GM23338 (cell line): ENCODE data around the gene CELA2B. TPM values are rescaled to one million over a fixed set of nuclear protein-coding genes. Genes with fewer than 3 reads are reported as not detected.

ENCODE experiments used
- ATAC-seq: fragments of 200-7000 bp; cut with Tn5 transposase; 3 replicates; pipeline ENCODE4 v1.9.1; 2020
- DNase-seq: peaks from one replicate; pipeline ENCODE4 v3.0.0-alpha.2; 2015; ENCODE audit warnings: low spot score
- H2AFZ ChIP-seq: fragments of 200-600 bp; sonication (generic); 2 replicates; pipeline ENCODE4 v1.8.0; 2016; ENCODE audit warnings: antibody characterized with exemption, mild to moderate bottlenecking, moderate library complexity
- H3F3A ChIP-seq: fragments of 200-600 bp; sonication (generic); replicated peaks from 2 replicates; pipeline ENCODE4 v1.8.0; 2017; ENCODE audit warnings: antibody characterized with exemption, mixed run types, low read depth
- H3K27ac ChIP-seq: fragments of 200-600 bp; sonication (generic); 2 replicates; pipeline ENCODE4 v1.6.1; 2016; ENCODE audit warnings: low read depth
- H3K27me3 ChIP-seq: fragments of 200-600 bp; sonication (generic); 2 replicates; pipeline ENCODE4 v1.8.0; 2016; ENCODE audit warnings: mild to moderate bottlenecking, mixed run types, moderate library complexity; ENCODE audit not compliant: insufficient read depth
- H3K36me3 ChIP-seq: fragments of 200-600 bp; sonication (generic); 2 replicates; pipeline ENCODE4 v1.8.0; 2016; ENCODE audit warnings: mild to moderate bottlenecking; ENCODE audit not compliant: insufficient read depth
- H3K4me1 ChIP-seq: fragments of 200-600 bp; sonication (generic); 2 replicates; pipeline ENCODE4 v1.8.0; 2016; ENCODE audit warnings: mild to moderate bottlenecking, moderate library complexity; ENCODE audit not compliant: insufficient read depth
- H3K4me2 ChIP-seq: fragments of 200-600 bp; sonication (generic); 2 replicates; pipeline ENCODE4 v1.7.1; 2017; ENCODE audit warnings: mixed run types
- H3K4me3 ChIP-seq: fragments of 200-600 bp; sonication (generic); 2 replicates; pipeline ENCODE4 v1.6.1; 2016; ENCODE audit warnings: mixed run types
- H3K79me2 ChIP-seq: fragments of 200-600 bp; sonication (generic); replicated peaks from 2 replicates; pipeline ENCODE4 v1.8.0; 2017; ENCODE audit warnings: mild to moderate bottlenecking; ENCODE audit not compliant: insufficient read depth
- H3K9me2 ChIP-seq: fragments of 200-600 bp; sonication (generic); 2 replicates; pipeline ENCODE4 v1.8.0; 2017; ENCODE audit not compliant: insufficient read depth
- H4K20me1 ChIP-seq: fragments of 200-600 bp; sonication (generic); replicated peaks from 2 replicates; pipeline ENCODE4 v1.8.0; 2017; ENCODE audit warnings: mild to moderate bottlenecking; ENCODE audit not compliant: insufficient read depth
- H3K27ac Mint-ChIP-seq: 2 replicates; pipeline ENCODE4 v1.8.0; 2020; ENCODE audit warnings: inconsistent platforms, mild to moderate bottlenecking, moderate library complexity, mixed read lengths
- H3K27me3 Mint-ChIP-seq: 3 replicates; pipeline ENCODE4 v1.8.0; 2022; ENCODE audit warnings: low read depth, mild to moderate bottlenecking, moderate library complexity, mixed read lengths, inconsistent platforms; ENCODE audit not compliant: insufficient read depth, poor library complexity
- H3K36me3 Mint-ChIP-seq: 3 replicates; pipeline ENCODE4 v1.8.0; 2021; ENCODE audit warnings: low read depth, mild to moderate bottlenecking, inconsistent platforms, moderate library complexity, mixed read lengths
- H3K4me1 Mint-ChIP-seq: 3 replicates; pipeline ENCODE4 v1.8.0; 2020; ENCODE audit warnings: mild to moderate bottlenecking, inconsistent platforms, mixed read lengths
- H3K4me3 Mint-ChIP-seq: 3 replicates; pipeline ENCODE4 v1.8.0; 2021; ENCODE audit warnings: moderate library complexity, mild to moderate bottlenecking, inconsistent platforms, mixed read lengths
- H3K9me3 Mint-ChIP-seq: 3 replicates; pipeline ENCODE4 v1.8.0; 2020; ENCODE audit warnings: moderate library complexity, mild to moderate bottlenecking, inconsistent platforms, mixed read lengths
- CREB1 ChIP-seq: fragments of 250-450 bp; sonication (Bioruptor Pico); IDR thresholded peaks from 2 replicates; pipeline ENCODE4 v1.5.0; 2020; ENCODE audit warnings: low read depth, mild to moderate bottlenecking, moderate library complexity
- EZH2 ChIP-seq: fragments of 200-600 bp; sonication (generic); IDR thresholded peaks from one replicate; pipeline ENCODE4 v1.8.0; 2017; ENCODE audit warnings: antibody characterized with exemption, mild to moderate bottlenecking, low read depth; ENCODE audit not compliant: unreplicated experiment
- EZH2phosphoT487 ChIP-seq: fragments of 200-600 bp; sonication (generic); IDR thresholded peaks from one replicate; pipeline ENCODE4 v1.8.1; 2018; ENCODE audit warnings: antibody characterized with exemption; ENCODE audit not compliant: unreplicated experiment
- JUNB ChIP-seq: IDR thresholded peaks from one replicate; pipeline ENCODE4 v1.6.1; 2016; ENCODE audit warnings: antibody characterized with exemption; ENCODE audit not compliant: unreplicated experiment
- NANOG ChIP-seq: IDR thresholded peaks from 2 replicates; pipeline ENCODE4 v1.6.1; 2016; ENCODE audit warnings: antibody characterized with exemption, borderline replicate concordance
- POLR2AphosphoS5 ChIP-seq: IDR thresholded peaks from 2 replicates; pipeline ENCODE4 v1.6.1; 2016; ENCODE audit warnings: antibody characterized with exemption, low read depth
- STAT1 ChIP-seq: IDR thresholded peaks from one replicate; pipeline ENCODE4 v1.6.1; 2016; ENCODE audit warnings: antibody characterized with exemption; ENCODE audit not compliant: unreplicated experiment
- ZNF114 ChIP-seq: fragments of 250-450 bp; sonication (Bioruptor Pico); IDR thresholded peaks from 2 replicates; pipeline ENCODE4 v1.5.0; 2020; ENCODE audit warnings: mild to moderate bottlenecking, moderate library complexity
- ZNF331 ChIP-seq: fragments of 250-450 bp; sonication (Bioruptor Pico); IDR thresholded peaks from 2 replicates; pipeline ENCODE4 v1.5.0; 2020; ENCODE audit warnings: low read depth, mild to moderate bottlenecking, moderate library complexity
- polyA plus RNA-seq: library from polyadenylated mRNA; unstranded; fragments of >200 nt; fragmentation: Nextera tagmentation; extraction: Ambion mirVana; gene quantifications from 2 replicates; pipeline ENCODE4 v1.2.1, GENCODE V29; 2016
- total RNA-seq: library from RNA; depleted of rRNA; stranded (reverse); fragments of >200 nt; shearing (Covaris generic); gene quantifications from 2 replicates; pipeline ENCODE4 v1.2.3, GENCODE V29; 2014
- TF ChIP-seq, protein P1 (sequence below): IDR thresholded peaks from one replicate; pipeline ENCODE4 v1.6.1; 2018; ENCODE audit warnings: antibody characterized with exemption; ENCODE audit not compliant: unreplicated experiment
- TF ChIP-seq, protein P2 (sequence below): IDR thresholded peaks from 2 replicates; pipeline ENCODE4 v1.6.1; 2016; ENCODE audit warnings: antibody characterized with exemption
- TF ChIP-seq, protein P3 (sequence below): fragments of 250-450 bp; sonication (Bioruptor Pico); IDR thresholded peaks from 2 replicates; pipeline ENCODE4 v1.5.0; 2020; ENCODE audit warnings: mild to moderate bottlenecking, moderate library complexity
- TF ChIP-seq, protein P4 (sequence below), 2 experiments: fragments of 200-600 bp in 1 of 2; sonication (generic) in 1 of 2; conservative IDR thresholded peaks; 2 replicates each; pipeline versions ENCODE4 v1.5.1 to v1.6.1; 2016 to 2017; ENCODE audit warnings: antibody characterized with exemption in 2 of 2, low read depth in 2 of 2, mild to moderate bottlenecking in 2 of 2, moderate library complexity in 1 of 2

CELA2B gene
- total and polyA plus RNA-seq, 2 experiments from 2014 or later = not detected

DNA sequence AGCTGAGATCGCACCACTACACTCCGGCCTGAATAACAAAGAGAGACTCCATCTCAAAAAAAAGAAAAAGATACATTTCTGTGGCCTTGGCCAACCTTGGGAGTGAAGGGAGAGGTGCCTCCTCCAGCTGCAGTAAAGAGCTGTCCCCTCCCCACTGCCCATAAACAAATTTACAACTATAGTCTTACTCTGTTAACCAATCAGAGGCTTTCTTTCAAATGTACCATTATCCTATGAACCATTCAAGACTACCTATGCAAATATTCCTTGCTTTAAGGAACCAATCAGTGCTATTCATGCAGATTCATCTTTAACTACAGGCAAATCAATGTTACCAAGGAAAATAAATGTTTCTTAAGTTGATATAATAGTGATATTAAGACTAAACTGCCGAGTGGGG lies 1.0 kb downstream of the CELA2B start:
- Histone ChIP-seq H3K27ac (no peak overlapping the region), H4K20me1 (no peaks in the 10 kb centered on the region; the same call in 1 of the 2 replicates), H3K36me3 (no peaks in the 10 kb centered on the region), H2AFZ (no peak overlapping the region), H3K9me2 (no peaks in the 10 kb centered on the region), H3F3A (no peaks in the 10 kb centered on the region), H3K79me2 (no peaks in the 10 kb centered on the region), H3K4me3 (no peak overlapping the region), H3K4me2 (no peak overlapping the region), H3K4me1 (no peaks in the 10 kb centered on the region), H3K27me3 (no peaks in the 10 kb centered on the region)
- TF ChIP-seq, protein P1, sequence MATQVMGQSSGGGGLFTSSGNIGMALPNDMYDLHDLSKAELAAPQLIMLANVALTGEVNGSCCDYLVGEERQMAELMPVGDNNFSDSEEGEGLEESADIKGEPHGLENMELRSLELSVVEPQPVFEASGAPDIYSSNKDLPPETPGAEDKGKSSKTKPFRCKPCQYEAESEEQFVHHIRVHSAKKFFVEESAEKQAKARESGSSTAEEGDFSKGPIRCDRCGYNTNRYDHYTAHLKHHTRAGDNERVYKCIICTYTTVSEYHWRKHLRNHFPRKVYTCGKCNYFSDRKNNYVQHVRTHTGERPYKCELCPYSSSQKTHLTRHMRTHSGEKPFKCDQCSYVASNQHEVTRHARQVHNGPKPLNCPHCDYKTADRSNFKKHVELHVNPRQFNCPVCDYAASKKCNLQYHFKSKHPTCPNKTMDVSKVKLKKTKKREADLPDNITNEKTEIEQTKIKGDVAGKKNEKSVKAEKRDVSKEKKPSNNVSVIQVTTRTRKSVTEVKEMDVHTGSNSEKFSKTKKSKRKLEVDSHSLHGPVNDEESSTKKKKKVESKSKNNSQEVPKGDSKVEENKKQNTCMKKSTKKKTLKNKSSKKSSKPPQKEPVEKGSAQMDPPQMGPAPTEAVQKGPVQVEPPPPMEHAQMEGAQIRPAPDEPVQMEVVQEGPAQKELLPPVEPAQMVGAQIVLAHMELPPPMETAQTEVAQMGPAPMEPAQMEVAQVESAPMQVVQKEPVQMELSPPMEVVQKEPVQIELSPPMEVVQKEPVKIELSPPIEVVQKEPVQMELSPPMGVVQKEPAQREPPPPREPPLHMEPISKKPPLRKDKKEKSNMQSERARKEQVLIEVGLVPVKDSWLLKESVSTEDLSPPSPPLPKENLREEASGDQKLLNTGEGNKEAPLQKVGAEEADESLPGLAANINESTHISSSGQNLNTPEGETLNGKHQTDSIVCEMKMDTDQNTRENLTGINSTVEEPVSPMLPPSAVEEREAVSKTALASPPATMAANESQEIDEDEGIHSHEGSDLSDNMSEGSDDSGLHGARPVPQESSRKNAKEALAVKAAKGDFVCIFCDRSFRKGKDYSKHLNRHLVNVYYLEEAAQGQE = no peak
- TF ChIP-seq NANOG (no peak), CREB1 (CRISPR knock-in tag) (no peak), EZH2phosphoT487 (no peak), STAT1 (no peak), ZNF331 (CRISPR knock-in tag) (no peak), EZH2 (no peak), JUNB (no peak), POLR2AphosphoS5 (no peak), ZNF114 (CRISPR knock-in tag) (no peak)
- TF ChIP-seq, protein P2, sequence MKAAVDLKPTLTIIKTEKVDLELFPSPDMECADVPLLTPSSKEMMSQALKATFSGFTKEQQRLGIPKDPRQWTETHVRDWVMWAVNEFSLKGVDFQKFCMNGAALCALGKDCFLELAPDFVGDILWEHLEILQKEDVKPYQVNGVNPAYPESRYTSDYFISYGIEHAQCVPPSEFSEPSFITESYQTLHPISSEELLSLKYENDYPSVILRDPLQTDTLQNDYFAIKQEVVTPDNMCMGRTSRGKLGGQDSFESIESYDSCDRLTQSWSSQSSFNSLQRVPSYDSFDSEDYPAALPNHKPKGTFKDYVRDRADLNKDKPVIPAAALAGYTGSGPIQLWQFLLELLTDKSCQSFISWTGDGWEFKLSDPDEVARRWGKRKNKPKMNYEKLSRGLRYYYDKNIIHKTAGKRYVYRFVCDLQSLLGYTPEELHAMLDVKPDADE = no peak
- TF ChIP-seq, protein P3, sequence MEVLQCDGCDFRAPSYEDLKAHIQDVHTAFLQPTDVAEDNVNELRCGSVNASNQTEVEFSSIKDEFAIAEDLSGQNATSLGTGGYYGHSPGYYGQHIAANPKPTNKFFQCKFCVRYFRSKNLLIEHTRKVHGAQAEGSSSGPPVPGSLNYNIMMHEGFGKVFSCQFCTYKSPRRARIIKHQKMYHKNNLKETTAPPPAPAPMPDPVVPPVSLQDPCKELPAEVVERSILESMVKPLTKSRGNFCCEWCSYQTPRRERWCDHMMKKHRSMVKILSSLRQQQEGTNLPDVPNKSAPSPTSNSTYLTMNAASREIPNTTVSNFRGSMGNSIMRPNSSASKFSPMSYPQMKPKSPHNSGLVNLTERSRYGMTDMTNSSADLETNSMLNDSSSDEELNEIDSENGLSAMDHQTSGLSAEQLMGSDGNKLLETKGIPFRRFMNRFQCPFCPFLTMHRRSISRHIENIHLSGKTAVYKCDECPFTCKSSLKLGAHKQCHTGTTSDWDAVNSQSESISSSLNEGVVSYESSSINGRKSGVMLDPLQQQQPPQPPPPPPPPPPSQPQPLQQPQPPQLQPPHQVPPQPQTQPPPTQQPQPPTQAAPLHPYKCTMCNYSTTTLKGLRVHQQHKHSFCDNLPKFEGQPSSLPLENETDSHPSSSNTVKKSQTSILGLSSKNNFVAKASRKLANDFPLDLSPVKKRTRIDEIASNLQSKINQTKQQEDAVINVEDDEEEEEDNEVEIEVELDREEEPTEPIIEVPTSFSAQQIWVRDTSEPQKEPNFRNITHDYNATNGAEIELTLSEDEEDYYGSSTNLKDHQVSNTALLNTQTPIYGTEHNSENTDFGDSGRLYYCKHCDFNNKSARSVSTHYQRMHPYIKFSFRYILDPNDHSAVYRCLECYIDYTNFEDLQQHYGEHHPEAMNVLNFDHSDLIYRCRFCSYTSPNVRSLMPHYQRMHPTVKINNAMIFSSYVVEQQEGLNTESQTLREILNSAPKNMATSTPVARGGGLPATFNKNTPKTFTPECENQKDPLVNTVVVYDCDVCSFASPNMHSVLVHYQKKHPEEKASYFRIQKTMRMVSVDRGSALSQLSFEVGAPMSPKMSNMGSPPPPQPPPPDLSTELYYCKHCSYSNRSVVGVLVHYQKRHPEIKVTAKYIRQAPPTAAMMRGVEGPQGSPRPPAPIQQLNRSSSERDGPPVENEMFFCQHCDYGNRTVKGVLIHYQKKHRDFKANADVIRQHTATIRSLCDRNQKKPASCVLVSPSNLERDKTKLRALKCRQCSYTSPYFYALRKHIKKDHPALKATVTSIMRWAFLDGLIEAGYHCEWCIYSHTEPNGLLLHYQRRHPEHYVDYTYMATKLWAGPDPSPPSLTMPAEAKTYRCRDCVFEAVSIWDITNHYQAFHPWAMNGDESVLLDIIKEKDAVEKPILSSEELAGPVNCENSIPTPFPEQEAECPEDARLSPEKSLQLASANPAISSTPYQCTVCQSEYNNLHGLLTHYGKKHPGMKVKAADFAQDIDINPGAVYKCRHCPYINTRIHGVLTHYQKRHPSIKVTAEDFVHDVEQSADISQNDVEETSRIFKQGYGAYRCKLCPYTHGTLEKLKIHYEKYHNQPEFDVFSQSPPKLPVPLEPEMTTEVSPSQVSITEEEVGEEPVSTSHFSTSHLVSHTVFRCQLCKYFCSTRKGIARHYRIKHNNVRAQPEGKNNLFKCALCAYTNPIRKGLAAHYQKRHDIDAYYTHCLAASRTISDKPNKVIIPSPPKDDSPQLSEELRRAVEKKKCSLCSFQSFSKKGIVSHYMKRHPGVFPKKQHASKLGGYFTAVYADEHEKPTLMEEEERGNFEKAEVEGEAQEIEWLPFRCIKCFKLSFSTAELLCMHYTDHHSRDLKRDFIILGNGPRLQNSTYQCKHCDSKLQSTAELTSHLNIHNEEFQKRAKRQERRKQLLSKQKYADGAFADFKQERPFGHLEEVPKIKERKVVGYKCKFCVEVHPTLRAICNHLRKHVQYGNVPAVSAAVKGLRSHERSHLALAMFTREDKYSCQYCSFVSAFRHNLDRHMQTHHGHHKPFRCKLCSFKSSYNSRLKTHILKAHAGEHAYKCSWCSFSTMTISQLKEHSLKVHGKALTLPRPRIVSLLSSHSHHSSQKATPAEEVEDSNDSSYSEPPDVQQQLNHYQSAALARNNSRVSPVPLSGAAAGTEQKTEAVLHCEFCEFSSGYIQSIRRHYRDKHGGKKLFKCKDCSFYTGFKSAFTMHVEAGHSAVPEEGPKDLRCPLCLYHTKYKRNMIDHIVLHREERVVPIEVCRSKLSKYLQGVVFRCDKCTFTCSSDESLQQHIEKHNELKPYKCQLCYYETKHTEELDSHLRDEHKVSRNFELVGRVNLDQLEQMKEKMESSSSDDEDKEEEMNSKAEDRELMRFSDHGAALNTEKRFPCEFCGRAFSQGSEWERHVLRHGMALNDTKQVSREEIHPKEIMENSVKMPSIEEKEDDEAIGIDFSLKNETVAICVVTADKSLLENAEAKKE (CRISPR knock-in tag) = no peak
- TF ChIP-seq, protein P4, sequence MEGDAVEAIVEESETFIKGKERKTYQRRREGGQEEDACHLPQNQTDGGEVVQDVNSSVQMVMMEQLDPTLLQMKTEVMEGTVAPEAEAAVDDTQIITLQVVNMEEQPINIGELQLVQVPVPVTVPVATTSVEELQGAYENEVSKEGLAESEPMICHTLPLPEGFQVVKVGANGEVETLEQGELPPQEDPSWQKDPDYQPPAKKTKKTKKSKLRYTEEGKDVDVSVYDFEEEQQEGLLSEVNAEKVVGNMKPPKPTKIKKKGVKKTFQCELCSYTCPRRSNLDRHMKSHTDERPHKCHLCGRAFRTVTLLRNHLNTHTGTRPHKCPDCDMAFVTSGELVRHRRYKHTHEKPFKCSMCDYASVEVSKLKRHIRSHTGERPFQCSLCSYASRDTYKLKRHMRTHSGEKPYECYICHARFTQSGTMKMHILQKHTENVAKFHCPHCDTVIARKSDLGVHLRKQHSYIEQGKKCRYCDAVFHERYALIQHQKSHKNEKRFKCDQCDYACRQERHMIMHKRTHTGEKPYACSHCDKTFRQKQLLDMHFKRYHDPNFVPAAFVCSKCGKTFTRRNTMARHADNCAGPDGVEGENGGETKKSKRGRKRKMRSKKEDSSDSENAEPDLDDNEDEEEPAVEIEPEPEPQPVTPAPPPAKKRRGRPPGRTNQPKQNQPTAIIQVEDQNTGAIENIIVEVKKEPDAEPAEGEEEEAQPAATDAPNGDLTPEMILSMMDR (conservative IDR thresholded peaks at IDR 0.05; ENCODE audit: low read depth in 2 of 2) = no peak
- Mint-ChIP-seq H3K9me3 (no peaks in the 10 kb centered on the region), H3K4me3 (no peak overlapping the region), H3K27ac (no peak overlapping the region), H3K4me1 (no peaks in the 10 kb centered on the region), H3K27me3 (peaks cover 1% of the 10 kb centered on the region), H3K36me3 (no peaks in the 10 kb centered on the region)
- peak; percentile 36 for DNase-seq
- ATAC-seq = peak; percentile 42
